C1 segment of cervical spinal cord (tissue), 14 donors: ENCODE measurements around the gene HIPK3.
A peak's percentile ranks its signal among the peaks of the same experiment; 100 is the strongest.

Experiments
- DNase-seq, 14 donors: peaks; one replicate each; lab custom pipeline; 2025; lab: John Stamatoyannopoulos, UW

HIPK3 gene

DNA sequence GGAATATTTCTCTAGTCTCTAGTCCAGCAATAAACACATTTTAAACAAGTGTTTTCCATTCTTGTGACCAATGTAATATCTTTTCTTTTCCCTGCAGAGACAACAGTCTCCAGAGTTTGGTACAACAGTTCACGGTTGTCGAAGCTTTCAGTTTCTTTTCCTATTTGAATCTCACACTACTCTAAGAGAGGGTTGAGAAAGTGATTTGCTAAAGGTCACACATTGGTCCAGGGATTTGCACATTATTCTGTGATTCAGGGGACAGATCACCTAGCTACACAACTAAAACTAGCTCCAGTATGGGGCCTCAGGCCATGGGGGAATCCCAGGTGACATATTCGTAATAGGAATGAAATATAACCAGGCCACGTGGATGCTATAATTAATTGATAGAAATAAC lies 132.5 kb downstream of the HIPK3 start:
- no peak for DNase-seq

DNA sequence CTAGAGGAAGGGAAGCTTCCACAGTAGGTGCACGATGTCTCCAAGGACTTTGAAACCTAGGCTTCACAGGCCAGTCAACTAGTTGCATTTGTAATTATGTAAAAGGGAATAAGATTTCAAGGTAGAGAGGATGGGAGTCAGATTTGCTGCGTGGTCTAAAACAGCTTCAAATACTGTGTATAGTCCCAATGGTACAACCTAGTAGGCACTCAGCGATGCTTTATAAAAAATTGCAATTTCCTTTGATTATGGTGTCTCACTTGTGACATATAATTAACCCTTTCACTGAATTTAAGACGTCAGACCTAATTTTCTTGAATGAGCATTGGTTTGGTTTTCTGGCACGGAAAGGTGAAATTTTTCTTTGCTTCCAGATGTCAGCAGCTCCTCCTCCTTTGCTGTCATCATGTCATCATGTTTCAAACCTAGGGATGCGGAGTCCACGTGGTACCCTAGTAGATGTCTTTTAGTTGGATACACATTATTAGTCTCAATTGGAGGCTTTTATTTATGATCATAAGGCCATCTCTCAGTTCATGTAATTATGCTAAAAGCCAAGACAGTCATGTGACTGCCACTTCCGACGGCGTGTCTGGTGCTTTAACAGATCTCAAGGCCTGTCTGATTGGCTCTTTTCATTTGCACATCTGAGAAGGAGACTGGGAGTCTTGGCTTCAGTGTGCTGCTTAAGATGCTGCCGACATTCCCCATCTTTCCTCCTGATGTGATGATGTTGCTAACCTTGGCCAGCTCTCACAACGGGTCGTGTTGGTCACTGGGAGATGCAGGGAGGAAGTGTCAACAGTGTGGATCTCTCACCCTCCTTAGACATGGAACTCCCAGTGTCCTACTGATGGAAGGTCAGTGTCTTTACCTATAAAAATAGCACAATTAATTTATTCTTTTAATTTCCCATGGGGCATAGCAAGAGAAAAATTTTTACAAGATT lies 134.0 kb downstream of the HIPK3 start:
- no peak for DNase-seq

- DNase-seq, result no peak
Measured at GRCh38 chr11:33391893-33392251, 134.7 kb downstream of the HIPK3 start.

DNA sequence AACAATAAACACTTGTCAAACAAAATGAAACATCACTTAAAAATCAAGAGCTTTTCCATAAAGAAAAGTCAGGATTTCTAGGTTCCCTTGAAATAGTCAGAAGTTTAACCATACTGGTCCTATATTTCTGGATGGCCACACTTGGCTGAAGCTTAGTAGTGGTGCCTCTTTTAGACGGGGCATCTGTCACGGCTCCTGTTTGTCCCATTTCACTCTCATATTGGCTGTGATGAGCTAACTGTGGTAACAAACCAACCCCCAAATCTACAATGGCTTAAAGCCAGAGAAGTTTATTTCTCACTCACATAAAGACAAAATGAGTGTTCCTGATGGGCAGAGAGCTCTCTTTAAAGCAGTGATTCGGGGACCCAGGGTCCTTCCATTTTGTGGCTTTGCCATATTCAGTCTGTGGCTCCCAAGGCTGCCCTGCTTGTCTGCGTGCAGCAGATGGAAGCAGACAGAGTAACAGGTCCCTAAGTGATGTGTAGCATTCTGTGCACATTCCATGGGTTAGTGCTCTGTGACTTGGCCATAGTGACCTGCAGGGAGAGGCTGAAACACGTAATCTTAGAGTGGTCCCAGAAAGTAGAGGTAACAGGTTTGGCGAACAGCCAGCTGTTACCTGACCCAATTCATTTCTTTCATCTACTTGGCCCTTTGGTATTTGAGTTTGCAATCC lies 137.4 kb downstream of the HIPK3 start:
- peak in 1 of 14 donors; percentile 61 for DNase-seq

DNA sequence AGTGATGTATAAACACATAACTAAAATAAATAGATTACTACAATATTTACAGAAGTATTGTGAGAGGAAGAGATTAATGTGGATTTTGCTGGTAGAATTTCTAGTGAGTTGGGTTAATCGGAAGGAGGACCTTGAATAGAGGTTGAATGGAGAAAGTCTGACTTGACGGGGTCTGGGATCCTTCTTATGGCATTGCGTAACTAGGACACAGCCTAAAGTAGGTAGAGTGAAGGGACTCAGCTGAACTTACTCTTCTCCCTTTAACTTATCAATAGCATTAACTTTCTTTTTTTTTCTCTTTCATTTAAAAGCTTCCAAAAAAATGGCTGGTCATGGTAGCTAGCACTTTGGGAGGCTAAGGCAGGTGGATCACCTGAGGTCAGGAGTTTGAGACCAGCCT lies 139.2 kb downstream of the HIPK3 start:
- no peak for DNase-seq

DNA sequence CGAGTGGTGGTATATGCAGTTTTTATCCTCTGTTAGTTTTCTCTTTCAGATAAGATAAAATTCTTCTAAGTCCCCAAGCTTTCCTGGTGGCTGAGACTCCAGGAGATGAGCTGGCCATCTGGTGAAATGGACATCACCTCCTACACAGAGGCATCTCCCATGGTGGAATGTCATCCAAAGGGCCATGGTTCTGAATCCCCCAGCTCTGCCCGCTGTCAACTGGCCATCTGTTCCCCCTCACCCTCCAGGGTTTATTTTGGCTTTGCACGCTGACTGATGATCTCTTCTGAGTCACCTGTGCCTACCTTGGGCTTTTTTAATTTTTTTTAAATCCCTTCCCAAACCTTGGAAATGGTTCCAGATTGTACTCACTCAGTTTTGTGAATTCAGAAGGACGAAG lies 142.2 kb downstream of the HIPK3 start:
- DNase-seq, result peak in 2 of 14 donors; percentile 18 to 91

GRCh38 chr11:33402066-33402465 lies 144.9 kb downstream of the HIPK3 start:
- no peak for DNase-seq

DNA sequence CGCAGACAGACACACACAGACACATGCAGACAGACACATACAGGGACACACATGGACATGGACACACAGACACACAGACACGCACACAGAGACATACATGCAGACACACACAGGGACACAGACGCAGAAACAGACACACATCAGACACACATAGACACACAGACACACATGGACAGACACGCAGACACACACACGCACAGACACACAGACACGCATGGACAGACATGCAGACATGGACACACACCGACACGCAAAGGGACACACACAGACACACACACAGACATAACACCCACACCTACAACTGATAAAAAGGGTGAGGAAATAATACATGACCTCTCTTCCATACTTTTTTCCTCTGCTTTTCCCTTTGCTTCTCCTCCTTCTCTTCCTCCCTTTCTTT lies 146.2 kb downstream of the HIPK3 start:
- no peak for DNase-seq

- peak in 1 of 14 donors; percentile 39 for DNase-seq
Measured at GRCh38 chr11:33405834-33406602, 148.8 kb downstream of the HIPK3 start.
